WTC11 (cell line): Measurements from ENCODE around the gene CSNK1A1. TPM values are rescaled to one million over a fixed set of nuclear protein-coding genes. Genes with fewer than 3 reads are reported as not detected.

Source experiments
- AFF4 ChIP-seq: sonication (generic); formaldehyde crosslinking; IDR thresholded peaks from 2 replicates; pipeline ENCODE4 v1.8.1; 2023; ENCODE audit warnings: mild to moderate bottlenecking, missing genetic modification reagents, borderline replicate concordance
- AR ChIP-seq: fragments of 250-450 bp; sonication (Bioruptor Pico); IDR thresholded peaks from 2 replicates; pipeline ENCODE4 v1.9.0; 2021; ENCODE audit warnings: mild to moderate bottlenecking
- ATF2 ChIP-seq: sonication (generic); formaldehyde crosslinking; IDR thresholded peaks from 2 replicates; pipeline ENCODE4 v1.8.1; 2022; ENCODE audit warnings: low read depth, missing genetic modification reagents, borderline replicate concordance
- ATF3 ChIP-seq: sonication (generic); formaldehyde crosslinking; conservative IDR thresholded peaks from 2 replicates; pipeline ENCODE4 v1.8.1; 2022; ENCODE audit warnings: mild to moderate bottlenecking, missing genetic modification reagents
- CREB1 ChIP-seq: sonication (generic); formaldehyde crosslinking; IDR thresholded peaks from 2 replicates; pipeline ENCODE4 v1.8.0; 2023; ENCODE audit warnings: mild to moderate bottlenecking, missing genetic modification reagents
- CREM ChIP-seq: sonication (generic); formaldehyde crosslinking; IDR thresholded peaks from 2 replicates; pipeline ENCODE4 v1.8.1; 2022; ENCODE audit warnings: mild to moderate bottlenecking, missing genetic modification reagents, moderate library complexity
- E2F4 ChIP-seq: sonication (generic); formaldehyde crosslinking; IDR thresholded peaks from 2 replicates; pipeline ENCODE4 v1.8.1; 2022; ENCODE audit warnings: low read depth, mild to moderate bottlenecking, moderate library complexity, missing genetic modification reagents, borderline replicate concordance
- ETV6 ChIP-seq: sonication (generic); formaldehyde crosslinking; IDR thresholded peaks from 2 replicates; pipeline ENCODE4 v1.8.1; 2022; ENCODE audit warnings: mild to moderate bottlenecking, missing genetic modification reagents
- FOXP1 ChIP-seq: sonication (generic); formaldehyde crosslinking; IDR thresholded peaks from 2 replicates; pipeline ENCODE4 v1.8.0; 2022; ENCODE audit warnings: missing genetic modification reagents, mild to moderate bottlenecking, moderate library complexity, borderline replicate concordance
- GABPB1 ChIP-seq: sonication (generic); formaldehyde crosslinking; IDR thresholded peaks from 2 replicates; pipeline ENCODE4 v1.8.1; 2023; ENCODE audit warnings: mild to moderate bottlenecking, missing genetic modification reagents
- KAT7 ChIP-seq: sonication (generic); formaldehyde crosslinking; IDR thresholded peaks from 2 replicates; pipeline ENCODE4 v1.8.1; 2023; ENCODE audit warnings: missing genetic modification reagents, mild to moderate bottlenecking, borderline replicate concordance
- NFE2L1 ChIP-seq: sonication (generic); formaldehyde crosslinking; IDR thresholded peaks from 2 replicates; pipeline ENCODE4 v1.8.1; 2023; ENCODE audit warnings: missing genetic modification reagents
- PRDM15 ChIP-seq: sonication (generic); formaldehyde crosslinking; IDR thresholded peaks from 2 replicates; pipeline ENCODE4 v1.8.0; 2022; ENCODE audit warnings: missing genetic modification reagents
- ZNF263 ChIP-seq: sonication (generic); formaldehyde crosslinking; IDR thresholded peaks from 2 replicates; pipeline ENCODE4 v1.8.1; 2022; ENCODE audit warnings: low read depth, mild to moderate bottlenecking, moderate library complexity, missing genetic modification reagents
- ZNF281 ChIP-seq: sonication (generic); formaldehyde crosslinking; IDR thresholded peaks from 2 replicates; pipeline ENCODE4 v1.8.0; 2023; ENCODE audit warnings: mild to moderate bottlenecking, missing genetic modification reagents
- ZNF671 ChIP-seq: fragments of 250-450 bp; sonication (Bioruptor Pico); IDR thresholded peaks from 2 replicates; pipeline ENCODE4 v1.8.0; 2021; ENCODE audit warnings: mild to moderate bottlenecking
- total RNA-seq: library from RNA; stranded (reverse); gene quantifications from 3 replicates; pipeline ENCODE4 v1.2.3, GENCODE V29; 2021

The CSNK1A1 gene
- total RNA-seq, 1 experiment from 2014 or later = 276 TPM

- no peak for TF ChIP-seq ATF3
- peak; percentile 37; the same call in 1 of the 2 replicates for TF ChIP-seq PRDM15 (CRISPR knock-in tag)
- no peak for TF ChIP-seq CREB1 (CRISPR knock-in tag)
- no peak for TF ChIP-seq ZNF281
- no peak for TF ChIP-seq E2F4
- peak; percentile 67; the same call in 1 of the 2 replicates for TF ChIP-seq NFE2L1 (CRISPR knock-in tag)
- TF ChIP-seq ZNF671 (CRISPR knock-in tag) = no peak
- peak; percentile 63; the same call in 1 of the 2 replicates for TF ChIP-seq AFF4 (CRISPR knock-in tag)
- TF ChIP-seq ATF2 = no peak
- peak; percentile 69 for TF ChIP-seq GABPB1 (CRISPR knock-in tag)
- no peak for TF ChIP-seq AR (CRISPR knock-in tag)
- peak; percentile 77; the same call in 1 of the 2 replicates for TF ChIP-seq CREM
- peak; percentile 70; the same call in 1 of the 2 replicates for TF ChIP-seq FOXP1
- TF ChIP-seq ZNF263 (CRISPR knock-in tag) = no peak
- TF ChIP-seq KAT7 (CRISPR knock-in tag) = no peak
- peak; percentile 97 for TF ChIP-seq ETV6
Observed at GRCh38 chr5:149551227-149552037, at the start of gene CSNK1A1 (continued).
